PC-9 (cell line): ENCODE data around the gene TMEM125. TPM values are rescaled to one million over a fixed set of nuclear protein-coding genes. Genes with fewer than 3 reads are reported as not detected.

Experiments used
- BruUV-seq: library from RNA; stranded (reverse); fragments of 400-500 nt; replicated peaks from 2 replicates; lab custom pipeline; 2021; lab: Mats Ljungman, UMichigan
- CTCF ChIA-PET: fragments of 300-600 bp; sonication (Branson Sonifier 250); formaldehyde crosslinking; loops from one replicate; lab custom pipeline; 2022; ENCODE audit warnings: antibody characterized with exemption; lab: Charles Lee
- POLR2A ChIA-PET: fragments of 300-600 bp; sonication (Branson Sonifier 250); formaldehyde crosslinking; loops from one replicate; lab custom pipeline; 2022; ENCODE audit warnings: antibody characterized with exemption; ENCODE audit not compliant: unreplicated experiment; lab: Charles Lee
- DNase-seq, 2 experiments: peaks; one replicate each; pipeline versions ENCODE4 v3.0.0 to v3.0.0-alpha.2; 2015 to 2022; ENCODE audit warnings: mixed read lengths in 1 of 2
- H2AFZ ChIP-seq: fragments of 200-600 bp; sonication (generic); 2 replicates; pipeline ENCODE4 v1.8.1; 2017; ENCODE audit warnings: antibody characterized with exemption
- H3F3A ChIP-seq: fragments of 200-600 bp; sonication (generic); 2 replicates; pipeline ENCODE4 v1.8.1; 2017; ENCODE audit warnings: antibody characterized with exemption, mild to moderate bottlenecking, low read depth; ENCODE audit not compliant: insufficient read depth
- H3K27ac ChIP-seq: fragments of 200-600 bp; sonication (generic); 2 replicates; pipeline ENCODE4 v1.6.1; 2016; ENCODE audit warnings: mixed run types
- H3K27me3 ChIP-seq: fragments of 200-600 bp; sonication (generic); 2 replicates; pipeline ENCODE4 v1.6.1; 2016; ENCODE audit warnings: low read depth, mixed run types; ENCODE audit not compliant: insufficient read depth
- H3K36me3 ChIP-seq: fragments of 200-600 bp; sonication (generic); 2 replicates; pipeline ENCODE4 v1.6.1; 2016; ENCODE audit warnings: low read depth, mixed run types
- H3K4me1 ChIP-seq: fragments of 200-600 bp; sonication (generic); replicated peaks from 2 replicates; pipeline ENCODE4 v1.6.1; 2016; ENCODE audit warnings: mixed run types; ENCODE audit not compliant: insufficient read depth
- H3K4me2 ChIP-seq: fragments of 200-600 bp; sonication (generic); 2 replicates; pipeline ENCODE4 v1.6.1; 2017; ENCODE audit warnings: mixed run types
- H3K4me3 ChIP-seq: fragments of 200-600 bp; sonication (generic); 2 replicates; pipeline ENCODE4 v1.6.1; 2016; ENCODE audit warnings: mixed run types
- H3K79me2 ChIP-seq: fragments of 200-600 bp; sonication (generic); 2 replicates; pipeline ENCODE4 v1.6.1; 2017; ENCODE audit warnings: low read depth, mixed run types
- H3K9me2 ChIP-seq: fragments of 200-600 bp; sonication (generic); 2 replicates; pipeline ENCODE4 v1.8.1; 2017; ENCODE audit warnings: mild to moderate bottlenecking; ENCODE audit not compliant: insufficient read depth
- H3K9me3 ChIP-seq: fragments of 200-600 bp; sonication (generic); 2 replicates; pipeline ENCODE4 v1.8.1; 2016; ENCODE audit warnings: low read depth; ENCODE audit not compliant: insufficient read depth
- H4K20me1 ChIP-seq: fragments of 200-600 bp; sonication (generic); 2 replicates; pipeline ENCODE4 v1.8.1; 2017; ENCODE audit not compliant: insufficient read depth
- EZH2 ChIP-seq: fragments of 200-600 bp; sonication (generic); IDR thresholded peaks from 2 replicates; pipeline ENCODE4 v1.8.0; 2017; ENCODE audit warnings: antibody characterized with exemption, low read depth
- intact Hi-C: fragments of 100-400 bp; cut with micrococcal nuclease; formaldehyde crosslinking; loops from one replicate; pipeline ENCODE4 v1.10.0; 2022; ENCODE audit not compliant: unreplicated experiment
- total RNA-seq: library from RNA; stranded (reverse); gene quantifications from 2 replicates; pipeline ENCODE4 v1.2.3, GENCODE V29; 2021
- TF ChIP-seq, protein P1 (sequence below): fragments of 200-600 bp; sonication (generic); conservative IDR thresholded peaks from 2 replicates; pipeline ENCODE4 v1.6.1; 2017; ENCODE audit warnings: mixed run types, antibody characterized with exemption, mild to moderate bottlenecking, moderate library complexity

The TMEM125 gene
- total RNA-seq, 1 experiment from 2014 or later, result 55.6 TPM

DNA sequence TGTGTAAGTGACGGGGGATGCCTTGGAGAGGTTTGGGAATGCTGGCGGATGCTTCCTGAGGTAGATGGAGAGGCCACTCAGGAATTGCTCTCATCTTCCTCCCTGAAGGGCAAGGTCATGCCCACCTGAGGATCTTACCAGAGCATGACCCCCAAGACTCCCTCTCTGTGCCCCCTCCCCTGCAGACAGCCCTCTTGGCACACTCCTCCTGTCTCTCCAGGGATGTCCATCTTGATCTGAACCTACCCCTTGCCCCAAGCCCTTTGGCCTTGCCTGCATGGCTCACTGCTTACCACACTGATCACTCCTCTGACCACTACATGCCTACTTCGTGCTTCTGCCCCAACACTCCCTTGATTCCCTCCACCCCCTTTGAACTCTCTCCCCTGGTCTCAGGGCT lies 50.0 kb downstream of the TMEM125 start:
- no peaks in the 10 kb centered on the region for H3K27me3 ChIP-seq
- H3K36me3 ChIP-seq, result no peaks in the 10 kb centered on the region
- H3K4me1 ChIP-seq, result no peaks in the 10 kb centered on the region; the same call in 1 of the 2 replicates
- H2AFZ ChIP-seq, result no peak overlapping the region
- H3K9me3 ChIP-seq, result no peaks in the 10 kb centered on the region
- POLR2A ChIA-PET, result no interaction called here
- peaks cover 3% of the 10 kb centered on the region; the same call in 1 of the 2 replicates for H3F3A ChIP-seq
- no TSS peak for BruUV-seq
- H3K27ac ChIP-seq, result no peak overlapping the region
- TF ChIP-seq, protein P1, sequence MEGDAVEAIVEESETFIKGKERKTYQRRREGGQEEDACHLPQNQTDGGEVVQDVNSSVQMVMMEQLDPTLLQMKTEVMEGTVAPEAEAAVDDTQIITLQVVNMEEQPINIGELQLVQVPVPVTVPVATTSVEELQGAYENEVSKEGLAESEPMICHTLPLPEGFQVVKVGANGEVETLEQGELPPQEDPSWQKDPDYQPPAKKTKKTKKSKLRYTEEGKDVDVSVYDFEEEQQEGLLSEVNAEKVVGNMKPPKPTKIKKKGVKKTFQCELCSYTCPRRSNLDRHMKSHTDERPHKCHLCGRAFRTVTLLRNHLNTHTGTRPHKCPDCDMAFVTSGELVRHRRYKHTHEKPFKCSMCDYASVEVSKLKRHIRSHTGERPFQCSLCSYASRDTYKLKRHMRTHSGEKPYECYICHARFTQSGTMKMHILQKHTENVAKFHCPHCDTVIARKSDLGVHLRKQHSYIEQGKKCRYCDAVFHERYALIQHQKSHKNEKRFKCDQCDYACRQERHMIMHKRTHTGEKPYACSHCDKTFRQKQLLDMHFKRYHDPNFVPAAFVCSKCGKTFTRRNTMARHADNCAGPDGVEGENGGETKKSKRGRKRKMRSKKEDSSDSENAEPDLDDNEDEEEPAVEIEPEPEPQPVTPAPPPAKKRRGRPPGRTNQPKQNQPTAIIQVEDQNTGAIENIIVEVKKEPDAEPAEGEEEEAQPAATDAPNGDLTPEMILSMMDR, result no peak
- no peak for TF ChIP-seq EZH2
- intact Hi-C loops, result loop anchor here (5.0 kb wide), 1 partner anchor 32 kb away; the partner anchor contains the start of gene C1orf210
- H3K79me2 ChIP-seq, result no peaks in the 10 kb centered on the region
- H3K4me2 ChIP-seq, result no peak overlapping the region
- CTCF ChIA-PET, result no interaction called here
- no peaks in the 10 kb centered on the region for H3K9me2 ChIP-seq
- H4K20me1 ChIP-seq, result no peaks in the 10 kb centered on the region
- DNase-seq, result no peak
- H3K4me3 ChIP-seq, result no peak overlapping the region

DNA sequence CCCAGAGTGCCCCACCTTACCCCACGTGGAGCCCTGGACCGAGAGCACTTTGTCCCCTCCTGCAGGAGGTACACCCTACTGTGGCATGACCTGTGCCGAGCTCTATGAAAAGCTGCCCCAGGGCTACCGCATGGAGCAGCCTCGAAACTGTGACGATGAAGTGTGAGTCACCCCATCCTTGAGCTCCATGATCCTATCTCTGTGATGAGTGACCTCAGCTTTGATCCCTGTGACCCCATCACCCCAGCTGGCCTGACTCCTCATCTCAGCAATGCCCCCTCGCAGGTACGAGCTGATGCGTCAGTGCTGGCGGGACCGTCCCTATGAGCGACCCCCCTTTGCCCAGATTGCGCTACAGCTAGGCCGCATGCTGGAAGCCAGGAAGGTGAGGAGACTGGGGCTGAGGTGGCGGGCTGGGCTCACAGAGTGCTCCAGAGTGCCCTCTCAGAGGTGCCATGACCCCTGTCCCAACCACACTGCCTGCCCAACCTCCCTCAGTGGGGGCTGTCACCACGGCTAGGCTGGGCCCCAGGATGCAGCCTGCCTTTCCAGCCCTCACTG lies 51.6 kb downstream of the TMEM125 start:
- Histone ChIP-seq H3K9me3 (no peaks in the 10 kb centered on the region; the same call in 1 of the 2 replicates), H3F3A (peaks cover 3% of the 10 kb centered on the region; the same call in 1 of the 2 replicates), H2AFZ (no peak overlapping the region), H3K79me2 (no peaks in the 10 kb centered on the region), H3K9me2 (no peaks in the 10 kb centered on the region), H3K4me3 (no peak overlapping the region), H3K27me3 (no peaks in the 10 kb centered on the region), H3K4me2 (no peak overlapping the region), H3K27ac (no peak overlapping the region), H4K20me1 (no peaks in the 10 kb centered on the region), H3K36me3 (no peaks in the 10 kb centered on the region), H3K4me1 (no peaks in the 10 kb centered on the region; the same call in 1 of the 2 replicates)
- ChIA-PET POLR2A (interaction anchor here (0.6 to 0.7 kb wide), 2 partner anchors 26 to 27 kb away, joined by 4 to 17 read pairs; no protein-coding TSS in a partner anchor), CTCF (interaction anchor here (0.7 to 1.3 kb wide), 2 partner anchors 36 to 564 kb away, joined by 3 read pairs; partner anchors contain the start of gene C1orf210)
- intact Hi-C loops, result loop anchor here (5.0 kb wide), 1 partner anchor 34 kb away; the partner anchor contains the start of gene C1orf210
- TF ChIP-seq, protein P1, result no peak
- no peak for TF ChIP-seq EZH2
- no TSS peak for BruUV-seq
- DNase-seq, result peak; percentile 54 to 60

DNA sequence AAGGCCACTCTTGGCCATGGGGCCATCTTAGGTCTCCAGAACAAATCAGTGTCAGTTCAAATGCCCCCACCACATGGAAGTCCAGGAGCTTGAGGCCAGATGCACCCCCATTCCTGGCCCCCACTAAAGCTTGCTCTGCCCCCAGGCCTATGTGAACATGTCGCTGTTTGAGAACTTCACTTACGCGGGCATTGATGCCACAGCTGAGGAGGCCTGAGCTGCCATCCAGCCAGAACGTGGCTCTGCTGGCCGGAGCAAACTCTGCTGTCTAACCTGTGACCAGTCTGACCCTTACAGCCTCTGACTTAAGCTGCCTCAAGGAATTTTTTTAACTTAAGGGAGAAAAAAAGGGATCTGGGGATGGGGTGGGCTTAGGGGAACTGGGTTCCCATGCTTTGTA lies 52.7 kb downstream of the TMEM125 start:
- no peak overlapping the region for H3K4me2 ChIP-seq
- intact Hi-C loops, result loop anchor here (5.0 kb wide), 1 partner anchor 35 kb away; the partner anchor contains the start of gene C1orf210
- H3K4me1 ChIP-seq, result no peaks in the 10 kb centered on the region; the same call in 1 of the 2 replicates
- H3F3A ChIP-seq, result peaks cover 3% of the 10 kb centered on the region; the same call in 1 of the 2 replicates
- POLR2A ChIA-PET, result no interaction called here
- BruUV-seq, result no TSS peak
- CTCF ChIA-PET, result no interaction called here
- H3K4me3 ChIP-seq, result no peak overlapping the region
- H3K9me3 ChIP-seq, result no peaks in the 10 kb centered on the region; the same call in 1 of the 2 replicates
- H3K27me3 ChIP-seq, result no peaks in the 10 kb centered on the region
- H3K36me3 ChIP-seq, result no peaks in the 10 kb centered on the region
- H2AFZ ChIP-seq, result no peak overlapping the region
- H3K27ac ChIP-seq, result no peak overlapping the region
- no peaks in the 10 kb centered on the region for H3K9me2 ChIP-seq
- no peak for DNase-seq
- TF ChIP-seq EZH2, result no peak
- TF ChIP-seq, protein P1, result no peak
- H3K79me2 ChIP-seq, result no peaks in the 10 kb centered on the region
- H4K20me1 ChIP-seq, result no peaks in the 10 kb centered on the region

Other genes with a start within 250 kb of the TMEM125 start
- 151 and 153 TPM in 2 replicates for gene EBNA1BP2, start 97.7 kb upstream of the TMEM125 start, total RNA-seq
- 1.6 and 1.7 TPM in 2 replicates for gene CFAP57, start 97.7 kb upstream of the TMEM125 start, total RNA-seq
- 23.3 and 29.3 TPM in 2 replicates for gene C1orf210, start 15.6 kb downstream of the TMEM125 start, total RNA-seq
- not detected in 2 replicates for gene TIE1, start 31.0 kb downstream of the TMEM125 start, total RNA-seq
- gene MPL, start 67.8 kb downstream of the TMEM125 start, total RNA-seq, result 0.76 and 1.6 TPM in 2 replicates
- 180 and 229 TPM in 2 replicates for gene CDC20, start 89.0 kb downstream of the TMEM125 start, total RNA-seq
- 131 TPM in 2 replicates for gene ELOVL1, start 98.0 kb downstream of the TMEM125 start, total RNA-seq
- 54.8 and 56.0 TPM in 2 replicates for gene MED8, start 119.8 kb downstream of the TMEM125 start, total RNA-seq
- gene SZT2, start 119.9 kb downstream of the TMEM125 start, total RNA-seq, result 71.6 and 76.1 TPM in 2 replicates
- 43.5 and 46.6 TPM in 2 replicates for gene HYI, start 183.9 kb downstream of the TMEM125 start, total RNA-seq